DMS53 treated with DMSO at 0.1 percent for 48 hours (cell line): Measurements from ENCODE around the gene PRR15L.
A peak's percentile ranks its signal among the peaks of the same experiment; 100 is the strongest.
"Not testable (repeated sequence)": the region's sequence is repeated elsewhere in the genome, so short reads cannot be mapped to it uniquely, and the experiment has no call there.

ENCODE experiments used
- DNase-seq: peaks from one replicate; lab custom pipeline; 2025; ENCODE audit not compliant: unreplicated experiment; lab: John Stamatoyannopoulos, UW

Gene PRR15L, protein sequence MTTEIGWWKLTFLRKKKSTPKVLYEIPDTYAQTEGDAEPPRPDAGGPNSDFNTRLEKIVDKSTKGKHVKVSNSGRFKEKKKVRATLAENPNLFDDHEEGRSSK

DNA sequence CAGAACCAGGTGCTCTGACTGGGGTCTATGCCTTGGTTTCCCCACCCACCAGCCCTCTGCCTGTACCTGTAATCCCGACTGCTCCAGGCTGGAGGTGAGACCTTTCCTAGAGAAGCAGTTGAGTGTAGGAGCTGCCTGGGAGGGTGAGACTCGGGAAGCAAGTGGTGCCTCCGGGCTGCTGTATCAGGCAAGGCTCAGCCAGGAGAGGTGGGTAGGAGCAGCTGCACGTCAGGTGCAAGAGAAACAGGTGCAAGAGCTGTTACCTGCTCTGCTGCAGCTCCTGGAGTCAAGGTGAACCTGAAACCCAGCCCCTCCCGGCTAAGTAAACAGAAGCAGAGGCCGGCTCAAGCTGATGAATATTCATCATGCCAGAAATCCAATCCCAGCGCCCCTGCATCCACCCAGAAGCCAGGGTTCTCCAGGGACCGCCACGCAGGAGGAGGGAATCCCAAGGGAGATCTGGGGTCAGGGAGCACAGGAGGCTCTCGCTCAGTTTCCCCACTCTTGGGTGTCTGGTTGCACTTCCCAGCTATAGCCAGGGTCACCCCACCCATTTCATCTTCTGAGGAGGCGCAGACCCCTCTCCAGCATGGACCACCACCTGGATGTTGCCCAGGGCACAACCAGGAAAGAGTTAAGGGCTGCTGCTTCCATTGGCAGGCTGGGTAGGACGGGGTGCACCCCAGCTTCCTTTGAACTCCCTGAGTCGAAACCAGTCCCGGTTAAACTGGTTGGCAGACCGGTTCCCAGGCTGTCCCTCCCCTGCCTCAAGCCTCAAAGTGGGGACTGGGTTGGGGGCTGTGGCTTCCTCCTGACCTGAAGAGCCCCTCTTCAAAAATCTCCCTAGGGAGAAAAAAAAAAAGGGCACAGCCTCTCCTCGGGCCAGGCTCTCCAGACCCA lies at the start of gene PRR15L:
Gene PRR15L, minus strand, starts transcription at position 293 of the 900 bp plus-strand sequence. CDS start 4,649 bp downstream, outside the sequence.
- DNase-seq = peak; percentile 98

DNA sequence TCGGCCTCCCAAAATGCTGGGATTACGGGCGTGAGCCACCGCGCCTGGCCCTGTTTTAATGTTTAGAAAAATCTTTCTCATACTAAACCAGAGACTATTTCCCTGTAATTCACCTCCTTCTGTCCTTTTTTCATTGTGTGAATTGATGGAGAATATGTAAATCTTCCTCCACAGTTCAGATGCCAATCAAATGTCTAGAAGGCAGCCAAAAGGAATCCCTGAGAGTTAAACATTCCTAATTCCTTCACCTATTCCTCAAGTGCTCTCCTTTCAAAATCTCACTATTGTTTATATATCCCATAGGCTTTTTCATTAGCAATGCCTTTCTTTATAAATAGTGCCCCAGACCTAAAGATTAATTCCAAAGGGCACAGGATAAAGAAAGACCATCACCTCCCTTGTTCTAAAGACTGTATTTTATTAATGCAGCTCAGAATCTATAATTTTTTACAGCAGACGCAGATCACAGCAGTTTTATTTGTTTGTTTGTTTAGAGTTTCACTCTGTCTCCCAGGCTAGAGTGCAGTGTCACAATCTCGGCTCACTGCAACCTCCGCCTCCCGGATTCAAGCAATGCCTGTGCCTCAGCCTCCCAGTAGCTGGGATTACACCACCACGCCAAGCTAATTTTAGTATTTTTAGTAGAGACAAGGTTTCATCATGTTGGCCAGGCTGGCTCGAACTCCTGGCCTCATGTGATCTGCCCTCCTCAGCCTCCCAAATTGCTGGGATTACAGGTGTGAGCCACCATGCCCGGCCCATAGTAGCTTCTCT lies 49.4 kb upstream of the PRR15L start:
- DNase-seq = no peak

DNA sequence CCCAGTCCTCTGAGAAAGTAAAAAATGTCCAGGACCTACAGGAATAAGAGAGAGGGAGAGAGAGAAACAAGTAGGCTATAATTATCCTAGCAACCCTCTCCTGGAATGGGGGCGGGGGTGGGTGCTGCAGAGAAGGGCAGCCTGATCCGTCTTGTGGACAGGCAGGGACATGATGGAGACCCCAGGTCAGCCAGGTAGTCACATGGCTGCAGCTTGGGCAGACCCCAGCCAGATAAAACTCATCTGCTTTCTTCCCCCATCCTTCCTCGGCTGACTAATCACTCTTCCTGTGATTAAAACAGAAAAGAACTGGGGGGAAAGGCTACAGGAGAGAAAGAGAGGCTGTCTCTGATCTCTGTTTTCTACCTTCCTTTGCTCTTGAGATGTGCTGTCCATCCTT lies 47.3 kb upstream of the PRR15L start:
- no peak for DNase-seq

DNA sequence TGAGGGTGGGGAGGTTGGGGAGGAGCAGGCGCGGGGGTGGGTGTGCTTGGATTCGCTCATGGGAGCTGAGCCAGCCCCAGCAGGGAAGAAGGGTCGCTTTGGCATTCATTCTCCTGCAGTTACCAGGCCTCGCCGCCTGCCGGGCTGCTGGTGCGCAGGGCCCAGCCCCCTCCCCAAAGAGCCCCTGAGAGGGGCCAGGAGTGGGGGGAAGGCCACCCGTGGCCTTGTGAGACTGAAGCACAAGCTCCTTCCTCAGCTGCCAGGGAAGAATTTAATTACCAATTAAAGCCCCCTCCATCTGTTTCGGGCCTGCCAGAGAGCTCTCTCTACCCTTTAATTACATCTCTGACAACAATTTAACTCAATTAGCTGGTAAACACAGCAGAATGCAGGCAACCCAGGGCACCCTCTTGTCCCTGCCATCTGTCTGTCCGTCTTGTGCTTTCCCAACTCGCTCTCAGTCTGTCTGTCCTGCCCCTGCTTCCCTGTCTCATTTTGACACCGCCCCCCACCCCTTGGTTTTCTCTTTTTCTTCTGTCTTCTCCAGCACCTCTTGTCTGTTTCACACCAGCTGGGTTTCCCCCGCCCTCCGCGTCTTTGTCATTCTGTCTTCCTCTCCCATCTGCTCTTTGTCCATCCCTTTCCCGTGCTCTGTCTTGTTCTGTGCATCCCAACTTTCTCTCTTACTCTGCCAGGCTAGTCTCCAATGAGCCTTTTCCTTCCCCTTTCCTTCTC lies 45.9 kb upstream of the PRR15L start:
- no peak for DNase-seq

DNA sequence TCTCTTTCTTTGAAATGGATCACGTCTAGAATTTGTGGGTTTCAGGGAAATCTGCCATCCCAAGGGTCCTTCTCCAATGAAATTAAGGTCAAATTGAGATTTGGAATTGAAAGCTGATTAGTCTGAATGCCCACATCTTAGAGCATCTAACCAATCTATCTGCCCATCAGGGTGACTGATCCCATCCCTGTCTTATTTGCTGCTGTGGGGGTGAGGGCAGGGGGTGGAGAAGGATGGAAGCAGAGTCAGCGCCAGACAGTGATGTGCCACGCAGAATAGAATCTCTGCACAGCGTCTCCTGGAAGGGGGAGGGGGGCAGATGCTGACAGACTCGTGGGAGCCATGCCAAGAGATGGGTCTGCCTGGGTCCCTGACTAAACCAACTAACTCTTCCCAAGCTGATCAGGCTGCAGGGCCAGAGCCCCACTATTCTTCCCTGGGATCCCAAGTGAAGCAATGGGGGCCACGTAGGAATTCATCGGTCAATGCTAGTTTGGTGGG lies 45.3 kb upstream of the PRR15L start:
- DNase-seq = no peak

DNA sequence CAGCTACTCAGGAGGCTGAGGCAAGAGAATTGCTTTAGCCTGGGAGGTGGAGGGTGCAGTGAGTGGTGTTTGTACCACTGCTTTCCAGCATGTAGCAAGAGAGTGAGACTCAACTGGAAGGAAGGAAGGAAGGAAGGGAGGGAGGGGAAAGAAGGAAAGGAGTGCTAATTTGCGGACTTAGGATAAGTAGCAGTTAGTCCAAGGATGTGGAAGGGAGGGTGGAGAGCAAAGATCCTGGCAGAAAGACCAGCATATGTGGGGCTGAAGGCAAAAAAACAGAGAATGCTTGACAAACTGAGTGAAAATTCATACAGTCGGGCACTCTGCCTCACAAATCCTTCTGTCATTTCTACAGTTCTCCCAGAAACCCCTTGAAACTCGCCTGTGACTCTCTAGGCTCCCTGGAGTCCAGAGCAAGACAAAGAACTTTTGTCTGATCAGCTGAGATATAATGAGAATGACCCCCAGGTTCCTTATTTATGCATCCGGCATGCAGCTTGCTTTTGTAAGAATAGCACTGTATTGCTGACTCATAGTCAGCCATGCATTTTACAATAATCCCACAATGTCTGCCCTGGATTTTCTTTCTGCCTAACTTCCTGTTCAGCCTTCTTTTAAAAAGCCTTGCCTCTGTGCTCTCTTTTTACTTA lies 44.7 kb upstream of the PRR15L start:
- DNase-seq = peak; percentile 88

DNA sequence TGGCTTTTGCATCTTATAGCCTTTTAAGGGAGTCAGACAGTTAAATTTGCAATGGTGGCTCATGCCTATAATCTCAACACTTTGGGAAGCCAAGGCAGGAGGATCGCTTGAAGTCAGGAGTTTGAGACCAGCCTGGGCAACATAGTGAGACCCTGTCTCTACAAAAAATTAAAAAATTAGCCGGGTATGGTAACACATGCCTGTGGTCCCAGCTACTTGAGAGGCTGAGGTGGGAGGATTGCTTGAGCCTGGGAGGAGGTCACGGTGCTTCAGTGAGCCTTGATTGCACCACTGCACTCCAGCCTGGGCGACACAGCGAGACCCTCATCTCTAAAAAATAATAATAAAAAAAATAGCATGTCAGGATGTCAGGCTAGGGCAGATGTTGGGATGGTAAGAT lies 44.0 kb upstream of the PRR15L start:
- not testable (repeated sequence) for DNase-seq

DNA sequence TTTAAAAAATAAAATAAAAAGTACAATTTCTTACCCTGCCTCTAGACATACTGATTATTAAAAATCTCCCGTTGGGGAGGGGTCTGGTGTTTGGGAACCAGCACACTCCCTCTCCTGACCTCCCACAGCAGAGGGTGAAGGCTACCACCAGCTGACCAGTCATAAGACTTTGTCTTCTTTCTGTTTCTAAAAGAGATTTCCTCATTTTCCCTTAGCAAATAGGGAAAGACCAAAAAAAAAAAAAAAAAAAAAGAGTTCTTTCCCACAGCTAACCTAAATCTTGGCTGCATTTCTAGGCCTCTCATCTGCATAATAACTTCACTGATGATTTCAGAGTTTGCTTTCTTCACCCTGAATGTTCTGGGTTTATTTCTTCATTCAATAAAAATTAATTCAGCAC lies 43.5 kb upstream of the PRR15L start:
- DNase-seq = no peak

DNA sequence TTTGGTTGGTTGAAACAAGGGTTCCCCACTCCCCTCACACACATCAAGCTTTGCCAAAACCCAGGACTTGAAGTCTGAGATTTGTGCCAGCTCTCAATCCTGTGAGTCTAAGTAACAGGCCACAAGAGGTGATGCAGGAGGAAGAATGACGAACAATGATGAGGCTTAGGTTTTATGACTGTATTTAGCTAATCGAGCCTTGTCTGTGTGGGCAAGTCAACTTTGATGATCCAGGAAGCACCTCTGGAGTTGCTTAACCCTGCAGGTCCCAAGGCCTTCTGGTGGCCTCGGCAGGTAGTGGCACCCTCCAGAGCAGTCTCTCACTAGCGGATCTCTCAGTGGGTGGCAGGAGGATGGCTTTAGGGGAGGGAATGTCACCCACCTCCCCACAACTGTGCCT lies 41.9 kb upstream of the PRR15L start:
- DNase-seq = no peak

DNA sequence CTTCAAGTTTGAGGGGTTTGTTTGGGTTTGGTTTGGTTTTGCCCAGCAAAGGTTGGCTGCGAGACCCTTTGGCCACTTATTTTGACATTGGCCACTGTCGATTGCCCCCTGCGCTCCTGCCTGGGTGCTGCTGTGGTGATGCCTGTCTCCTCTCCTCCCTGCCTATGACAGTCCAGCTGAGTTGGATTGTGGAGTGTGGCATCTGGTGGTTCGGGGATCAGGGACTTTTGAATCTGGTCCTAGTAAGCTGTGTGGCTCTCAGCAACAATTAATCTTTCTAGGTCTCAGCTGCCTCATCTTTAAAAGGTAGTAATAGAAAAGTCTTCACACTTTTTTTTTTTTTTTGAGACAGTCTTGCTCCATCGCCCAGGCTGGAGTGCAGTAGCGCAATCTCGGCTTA lies 40.4 kb upstream of the PRR15L start:
- no peak for DNase-seq

DNA sequence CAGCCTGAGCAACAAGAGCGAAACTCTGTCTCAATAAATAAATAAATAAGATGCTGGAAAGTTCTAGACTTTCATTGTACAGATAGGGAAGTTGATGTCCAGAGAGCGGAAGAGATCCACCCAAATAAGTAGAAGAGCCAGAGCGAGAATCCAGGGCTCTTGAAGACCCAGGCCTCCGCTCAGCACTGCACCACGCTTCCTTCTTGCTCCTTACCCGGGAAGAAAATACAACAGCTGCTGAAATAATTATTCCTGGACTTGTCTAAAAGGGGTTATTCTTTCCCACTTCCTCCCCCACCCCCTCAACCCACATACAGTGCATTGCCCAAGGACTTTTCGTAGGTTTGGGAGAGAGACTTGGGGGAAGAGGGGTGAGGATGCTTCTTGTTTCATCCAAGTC lies 39.9 kb upstream of the PRR15L start:
- no peak for DNase-seq

DNA sequence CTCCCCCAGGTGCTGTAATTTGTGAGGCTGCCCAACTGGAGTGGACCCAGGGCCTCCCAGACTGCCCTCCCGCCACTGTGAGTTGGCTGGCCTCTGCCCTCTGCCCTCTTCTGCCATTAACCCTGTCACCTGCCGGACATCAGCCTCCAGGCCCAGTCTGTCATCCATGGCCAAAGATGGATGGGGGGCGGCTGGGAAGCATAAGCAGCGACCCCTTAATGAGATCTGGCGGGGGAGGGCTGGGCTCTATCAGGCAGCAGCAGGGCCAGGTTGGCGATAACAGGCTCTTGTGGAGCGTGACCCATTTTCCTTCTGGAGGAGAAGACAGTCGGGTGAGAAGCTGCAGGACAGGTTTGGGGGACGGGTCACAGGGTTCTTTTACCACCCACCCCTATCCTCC lies 38.5 kb upstream of the PRR15L start:
- no peak for DNase-seq

DNA sequence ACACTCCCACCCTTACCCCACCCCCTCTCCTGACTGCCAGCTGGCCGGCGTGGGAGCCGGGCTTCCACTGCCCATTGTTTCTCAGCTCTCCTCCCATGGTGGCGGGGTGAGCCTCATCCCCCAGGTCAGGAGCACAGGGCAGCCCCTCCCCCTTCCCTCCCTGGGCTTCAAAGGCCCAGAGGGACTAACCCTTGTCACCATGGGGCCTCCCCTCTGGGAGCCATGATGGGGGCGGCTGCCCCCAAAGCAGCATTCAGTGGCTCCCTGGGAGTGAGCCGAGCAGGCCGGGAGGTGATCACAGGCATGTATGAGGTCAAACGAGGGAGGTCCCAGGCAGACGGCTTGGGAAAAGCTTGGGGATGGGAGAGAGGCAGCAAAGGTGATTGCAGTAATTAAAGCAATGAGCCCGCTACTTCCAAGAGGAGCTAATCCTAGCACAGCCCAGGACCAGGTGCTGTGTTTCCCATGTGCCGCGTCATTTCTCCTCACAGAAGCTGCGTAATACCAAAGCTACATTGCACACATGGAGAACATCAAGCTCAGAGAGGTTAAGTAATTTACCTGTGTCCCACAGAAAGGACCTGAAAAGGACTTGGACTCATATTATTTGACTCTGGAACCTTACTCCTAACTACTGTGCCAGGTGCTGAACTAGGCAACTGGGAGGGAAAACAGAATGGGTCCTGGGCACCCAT lies 37.7 kb upstream of the PRR15L start:
- no peak for DNase-seq

DNA sequence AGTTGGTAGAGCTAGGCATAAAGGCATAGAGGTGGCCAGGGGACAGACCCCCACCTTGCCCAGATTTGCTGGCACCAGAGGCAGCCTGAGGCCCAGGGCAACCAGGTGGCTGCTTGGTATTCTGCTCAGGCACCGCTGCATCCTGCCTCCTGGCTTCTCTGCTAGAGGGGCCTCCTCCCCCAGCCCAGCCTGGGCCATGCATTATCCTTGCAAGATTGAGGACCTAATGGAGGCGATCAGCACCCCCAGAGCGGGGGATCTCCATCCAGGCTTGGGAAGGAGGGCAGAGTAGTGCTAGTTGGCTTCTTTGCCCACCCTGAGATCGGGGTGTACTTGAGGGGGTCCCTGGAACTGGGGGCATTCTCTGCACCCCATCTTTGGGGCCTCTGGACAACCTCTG lies 37.0 kb upstream of the PRR15L start:
- no peak for DNase-seq

DNA sequence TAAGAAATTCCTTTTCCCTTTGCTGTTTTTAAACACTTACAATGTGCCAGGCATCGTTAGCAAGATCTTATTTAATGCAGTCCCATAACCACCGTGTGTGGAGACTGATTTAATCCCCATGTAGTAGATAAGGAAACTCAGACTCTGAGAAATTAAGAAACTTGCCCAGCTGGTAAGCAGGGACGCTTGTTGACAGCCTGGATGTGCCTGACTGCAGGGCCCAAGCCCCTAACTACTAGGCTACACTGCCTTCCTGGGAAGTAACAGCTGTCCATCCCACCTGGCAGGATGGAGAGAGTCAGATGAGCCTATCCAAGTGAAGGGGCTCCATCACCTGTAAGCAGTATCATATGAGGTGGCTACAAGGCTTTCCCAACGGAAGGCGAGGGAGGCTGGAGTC lies 36.3 kb upstream of the PRR15L start:
- no peak for DNase-seq

DNA sequence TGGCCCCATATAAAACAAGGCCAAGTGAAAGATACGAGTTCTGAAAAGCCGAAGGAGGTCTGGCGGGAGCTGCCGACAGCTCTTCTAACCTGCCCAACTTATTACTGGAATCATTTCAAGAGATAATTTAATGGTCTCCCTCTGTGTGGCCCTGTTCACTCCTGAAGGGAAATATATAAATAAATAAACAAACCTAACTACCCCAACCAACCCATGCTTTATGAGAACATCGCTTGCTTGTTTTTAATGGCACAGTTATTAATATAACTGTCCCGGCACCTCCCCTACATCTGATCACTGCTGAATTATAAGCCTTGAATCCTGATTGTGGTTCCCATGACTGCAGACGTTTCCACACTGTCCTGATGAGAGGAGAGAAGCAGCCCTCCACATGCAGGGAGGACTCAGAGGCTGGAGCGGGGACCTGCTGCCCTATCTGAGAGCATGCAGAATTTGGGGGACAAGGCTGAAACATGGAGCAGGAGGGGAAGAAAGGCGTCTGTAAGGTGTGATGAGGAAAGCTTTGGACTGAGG lies 35.4 kb upstream of the PRR15L start:
- no peak for DNase-seq

DNA sequence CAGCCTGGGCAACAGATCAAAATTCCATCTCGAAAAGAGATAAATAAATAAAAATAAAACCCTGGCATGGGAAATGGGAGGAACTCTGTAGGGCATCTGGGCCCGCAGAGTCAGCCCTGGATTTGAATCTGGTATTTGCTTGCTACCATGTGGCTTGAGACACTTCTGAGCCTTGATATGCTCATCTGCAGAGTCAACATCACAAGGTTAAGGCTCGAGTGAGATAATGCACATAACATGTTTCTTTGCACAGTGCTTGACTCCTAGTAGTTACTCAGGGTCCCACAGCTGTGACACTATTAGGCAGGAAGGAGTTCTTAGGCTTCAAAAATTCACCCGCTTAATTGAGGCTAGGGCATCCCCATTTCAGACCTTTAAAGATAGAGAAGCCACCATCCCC lies 34.5 kb upstream of the PRR15L start:
- no peak for DNase-seq

DNA sequence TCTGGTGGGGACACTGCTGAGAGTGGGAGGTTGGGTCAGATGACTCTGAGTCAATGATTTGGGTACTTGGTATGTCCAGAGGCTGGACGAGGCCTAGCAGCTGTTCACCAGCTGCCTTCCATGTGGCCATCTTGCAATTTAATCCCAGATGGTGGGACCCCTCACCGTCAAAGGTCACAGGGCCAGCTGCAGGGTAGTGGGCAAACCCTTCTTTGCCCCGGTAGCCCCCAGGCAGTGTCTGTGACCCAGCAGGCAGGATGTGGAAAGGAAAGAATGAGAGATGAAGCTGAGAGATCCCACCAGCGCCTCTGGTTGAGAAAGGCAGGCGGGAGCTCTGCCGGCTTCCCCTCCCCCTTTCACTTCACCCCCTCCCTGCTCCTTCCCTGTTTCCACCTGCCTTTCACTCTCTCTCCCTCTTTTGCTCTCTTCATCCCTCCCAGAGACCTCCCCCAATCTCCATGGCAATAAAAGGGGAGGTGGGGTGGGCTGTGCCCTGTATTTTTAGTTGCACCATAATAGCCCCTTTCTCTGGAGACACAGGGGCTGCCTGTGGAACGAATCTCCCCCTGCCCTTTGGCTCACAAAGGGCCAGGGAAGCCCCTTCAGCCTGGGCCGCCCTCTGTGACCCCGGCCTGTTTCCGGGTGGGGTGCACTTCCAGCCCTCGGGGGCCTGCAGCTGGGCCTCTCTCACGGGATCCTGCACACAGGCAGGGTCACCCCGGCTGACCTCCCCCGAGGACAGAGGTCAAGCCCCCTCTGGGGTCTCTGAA lies 33.5 kb upstream of the PRR15L start:
- DNase-seq = no peak

DNA sequence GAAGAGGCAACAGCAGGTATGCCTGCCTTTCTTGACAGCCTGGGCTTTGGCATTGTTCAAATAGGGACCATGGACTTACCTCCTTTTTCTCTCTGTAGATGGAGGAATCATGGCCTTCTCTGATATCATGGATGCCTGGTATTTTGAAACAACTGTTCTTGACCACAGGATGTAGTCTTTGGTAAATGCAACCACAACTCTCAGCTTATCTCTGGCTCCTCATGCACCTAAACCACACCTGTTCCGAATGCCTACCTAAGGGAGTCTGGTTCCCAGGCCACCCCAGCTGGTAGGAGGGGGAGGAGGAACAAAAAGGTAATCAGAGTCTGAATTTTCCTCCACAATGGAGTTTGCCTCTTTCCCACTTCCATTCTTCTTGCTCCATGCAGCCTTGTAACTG lies 32.0 kb upstream of the PRR15L start:
- DNase-seq = no peak
